BLaER1 treated with 17β-estradiol and CSF1 and Interleukin-3, amounts not matched to agents 10 nM and 100 nM (cell line): ENCODE data around the gene SPI1.
"Not testable (repeated sequence)": the region's sequence is repeated elsewhere in the genome, so short reads cannot be mapped to it uniquely, and the experiment has no call there.

Experiments
- H3K27ac ChIP-seq, 11 experiments: shearing (Covaris generic); formaldehyde crosslinking; 2 replicates each; pipeline ENCODE4 v1.8.1; 2022
- H3K27me3 ChIP-seq, 11 experiments: shearing (Covaris generic); formaldehyde crosslinking; 2 replicates each; pipeline ENCODE4 v1.8.1; 2022
- H3K36me3 ChIP-seq, 11 experiments: shearing (Covaris generic); formaldehyde crosslinking; 2 replicates each; pipeline ENCODE4 v1.8.1; 2022
- H3K4me1 ChIP-seq, 10 experiments: shearing (Covaris generic); formaldehyde crosslinking; 2 replicates each; pipeline ENCODE4 v1.8.1; 2022
- H3K4me2 ChIP-seq, 11 experiments: shearing (Covaris generic); formaldehyde crosslinking; 2 replicates each; pipeline ENCODE4 v1.8.1; 2022
- H3K4me3 ChIP-seq, 10 experiments: shearing (Covaris generic); formaldehyde crosslinking; 2 replicates each; pipeline ENCODE4 v1.8.1; 2022
- H3K9ac ChIP-seq, 11 experiments: shearing (Covaris generic); formaldehyde crosslinking; 2 replicates each; pipeline ENCODE4 v1.8.1; 2022
- H3K9me3 ChIP-seq, 11 experiments: shearing (Covaris generic); formaldehyde crosslinking; replicated peaks in 1 of 11; 2 replicates each; pipeline ENCODE4 v1.8.1; 2022
- H4K20me1 ChIP-seq, 11 experiments: shearing (Covaris generic); formaldehyde crosslinking; 2 replicates each; pipeline ENCODE4 v1.8.1; 2022
- Cebpa-rat ChIP-seq, 11 experiments: shearing (Covaris generic); IDR thresholded peaks; 2 replicates each; pipeline ENCODE4 v1.8.1; 2022

SPI1 gene

GRCh38 chr11:47327025-47327424 lies 51.3 kb downstream of the SPI1 start:
- peaks cover 0 to 58% (median 17%) of the 10 kb centered on the region in 11 experiments; a peak in 8 of 22 replicates for H4K20me1 ChIP-seq
- H3K27me3 ChIP-seq, result no peaks in the 10 kb centered on the region
- H3K9me3 ChIP-seq, result no peaks in the 10 kb centered on the region
- H3K9ac ChIP-seq, result peak overlapping the region in 9 of 11 experiments; percentile 33 to 74 (median 58); a peak in 13 of 22 replicates
- TF ChIP-seq Cebpa-rat (IDR thresholded peaks at IDR 0.05), result no peak
- H3K4me3 ChIP-seq, result no peak overlapping the region; a peak in 1 of 20 replicates
- H3K4me2 ChIP-seq, result peak overlapping the region in 10 of 11 experiments; percentile 44 to 86 (median 80); a peak in 17 of 22 replicates
- H3K27ac ChIP-seq, result peak overlapping the region in 4 of 11 experiments; percentile 57 to 77 (median 66); a peak in 3 of 22 replicates
- peaks cover 43 to 63% (median 48%) of the 10 kb centered on the region in 10 experiments for H3K4me1 ChIP-seq
- peaks cover 27 to 37% (median 34%) of the 10 kb centered on the region in 11 experiments for H3K36me3 ChIP-seq

GRCh38 chr11:47326198-47326597 lies 52.1 kb downstream of the SPI1 start:
- peaks cover 43 to 63% (median 48%) of the 10 kb centered on the region in 10 experiments for H3K4me1 ChIP-seq
- no peak for TF ChIP-seq Cebpa-rat (IDR thresholded peaks at IDR 0.05)
- H4K20me1 ChIP-seq, result peaks cover 0 to 54% (median 17%) of the 10 kb centered on the region in 11 experiments; a peak in 8 of 22 replicates
- H3K9me3 ChIP-seq, result no peaks in the 10 kb centered on the region
- no peak overlapping the region for H3K4me3 ChIP-seq
- H3K9ac ChIP-seq, result peak overlapping the region in 4 of 11 experiments; percentile 17 to 72 (median 52); a peak in 4 of 22 replicates
- no peaks in the 10 kb centered on the region for H3K27me3 ChIP-seq
- H3K27ac ChIP-seq, result 0 out of 22 replicates have a peak overlapping the region, but pooled peaks of 1 of the 11 experiments have one; percentile 57
- H3K4me2 ChIP-seq, result peak overlapping the region in 1 of 11 experiments; percentile 31; a peak in 1 of 22 replicates
- H3K36me3 ChIP-seq, result peaks cover 22 to 38% (median 26%) of the 10 kb centered on the region in 11 experiments

DNA sequence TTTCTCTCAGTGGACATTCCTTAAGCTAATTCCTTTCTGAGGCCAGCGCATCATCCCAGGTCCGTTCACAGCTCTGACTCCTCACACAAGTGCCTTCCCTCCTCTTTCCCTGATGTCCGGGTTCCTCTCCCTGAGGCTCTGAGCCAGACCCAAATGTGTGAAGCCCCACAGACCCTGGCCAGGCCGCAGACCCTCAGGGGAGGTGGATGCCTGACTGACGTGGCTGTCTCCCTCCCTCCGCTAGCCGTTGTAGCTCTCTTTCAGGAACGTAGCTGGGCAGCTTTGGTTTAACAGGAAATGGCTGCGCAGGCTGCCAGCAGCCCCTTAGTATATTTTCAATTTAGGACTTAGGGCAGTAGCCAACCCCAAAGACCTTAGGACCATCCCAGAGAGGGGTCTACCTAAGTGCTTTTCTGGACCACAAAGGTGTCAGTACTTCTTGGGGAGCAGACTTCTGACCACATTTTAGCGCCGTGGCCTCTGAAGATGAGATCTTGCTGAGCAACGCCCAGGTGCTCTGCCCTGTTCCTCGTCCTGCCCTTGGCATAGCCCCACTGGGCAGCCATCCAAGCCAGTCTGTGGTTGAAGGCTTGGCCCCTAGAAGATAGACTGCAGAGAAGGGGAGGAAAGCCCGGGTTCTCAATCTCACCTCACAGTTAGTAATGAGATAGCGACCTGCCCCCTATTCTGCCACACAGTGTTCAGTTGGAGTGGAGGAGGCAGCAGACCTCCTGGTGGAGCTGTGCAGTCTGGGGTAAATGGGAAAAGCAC lies 52.9 kb downstream of the SPI1 start:
- H3K4me2 ChIP-seq, result peak overlapping the region in 5 of 11 experiments; percentile 2 to 28 (median 8); a peak in 2 of 22 replicates
- H4K20me1 ChIP-seq, result peaks cover 0 to 52% (median 17%) of the 10 kb centered on the region in 11 experiments; a peak in 8 of 22 replicates
- no peaks in the 10 kb centered on the region for H3K27me3 ChIP-seq
- TF ChIP-seq Cebpa-rat (IDR thresholded peaks at IDR 0.05), result no peak
- no peak overlapping the region for H3K4me3 ChIP-seq
- H3K9ac ChIP-seq, result peak overlapping the region in 8 of 11 experiments; percentile 10 to 59 (median 36); a peak in 6 of 22 replicates
- peaks cover 17 to 38% (median 18%) of the 10 kb centered on the region in 11 experiments for H3K36me3 ChIP-seq
- H3K27ac ChIP-seq, result peak overlapping the region in 3 of 11 experiments; percentile 24 to 52 (median 28); a peak in 7 of 22 replicates
- H3K4me1 ChIP-seq, result peaks cover 42 to 61% (median 45%) of the 10 kb centered on the region in 10 experiments
- no peaks in the 10 kb centered on the region for H3K9me3 ChIP-seq

- peaks cover 8 to 36% (median 12%) of the 10 kb centered on the region in 11 experiments for H3K36me3 ChIP-seq
These were observed 53.8 kb downstream of the SPI1 start for GRCh38 chr11:47324520-47324919.

DNA sequence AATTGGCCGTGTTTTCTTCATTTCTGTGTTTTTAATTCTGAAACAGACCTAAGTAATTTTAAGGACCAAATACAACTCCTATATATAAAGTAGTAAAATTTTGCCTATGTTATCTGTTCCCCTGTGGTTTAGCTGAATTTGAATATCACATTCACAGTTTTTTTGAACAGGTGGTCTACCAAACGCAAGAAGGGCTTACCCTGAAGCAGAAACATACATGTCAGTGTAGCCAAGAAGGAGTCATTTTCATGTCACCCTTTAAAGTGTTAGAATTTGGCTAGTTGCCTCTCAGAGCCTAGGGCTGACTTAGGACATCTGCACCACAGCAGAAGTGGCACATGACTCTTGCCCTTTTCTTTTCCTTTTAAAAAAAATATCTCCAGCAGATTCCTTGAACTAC lies 60.2 kb downstream of the SPI1 start:
- peaks cover 0 to 89% (median 54%) of the 10 kb centered on the region in 11 experiments; a peak in 21 of 22 replicates for H3K36me3 ChIP-seq
- no peak overlapping the region for H3K9ac ChIP-seq
- no peaks in the 10 kb centered on the region for H3K27me3 ChIP-seq
- H3K9me3 ChIP-seq, result no peaks in the 10 kb centered on the region
- no peak overlapping the region for H3K4me2 ChIP-seq
- no peak overlapping the region for H3K27ac ChIP-seq
- no peak overlapping the region for H3K4me3 ChIP-seq
- H3K4me1 ChIP-seq, result peaks cover 0 to 12% (median 3%) of the 10 kb centered on the region in 10 experiments; a peak in 7 of 20 replicates
- no peak for TF ChIP-seq Cebpa-rat (IDR thresholded peaks at IDR 0.05)
- H4K20me1 ChIP-seq, result peaks cover 0 to 39% (median 0%) of the 10 kb centered on the region in 11 experiments; a peak in 6 of 22 replicates

More at GRCh38 chr11:47324520-47324919, 53.8 kb downstream of the SPI1 start:
- H3K4me3 ChIP-seq, result no peak overlapping the region
- H3K27me3 ChIP-seq, result no peaks in the 10 kb centered on the region
- peaks cover 32 to 52% (median 36%) of the 10 kb centered on the region in 10 experiments for H3K4me1 ChIP-seq
- H3K4me2 ChIP-seq, result no peak overlapping the region
- TF ChIP-seq Cebpa-rat (IDR thresholded peaks at IDR 0.05), result no peak
- no peaks in the 10 kb centered on the region for H3K9me3 ChIP-seq
- H3K9ac ChIP-seq, result 0 out of 22 replicates have a peak overlapping the region, but pooled peaks of 1 of the 11 experiments have one; percentile 59
- no peak overlapping the region for H3K27ac ChIP-seq
- H4K20me1 ChIP-seq, result peaks cover 0 to 43% (median 13%) of the 10 kb centered on the region in 11 experiments; a peak in 8 of 22 replicates

DNA sequence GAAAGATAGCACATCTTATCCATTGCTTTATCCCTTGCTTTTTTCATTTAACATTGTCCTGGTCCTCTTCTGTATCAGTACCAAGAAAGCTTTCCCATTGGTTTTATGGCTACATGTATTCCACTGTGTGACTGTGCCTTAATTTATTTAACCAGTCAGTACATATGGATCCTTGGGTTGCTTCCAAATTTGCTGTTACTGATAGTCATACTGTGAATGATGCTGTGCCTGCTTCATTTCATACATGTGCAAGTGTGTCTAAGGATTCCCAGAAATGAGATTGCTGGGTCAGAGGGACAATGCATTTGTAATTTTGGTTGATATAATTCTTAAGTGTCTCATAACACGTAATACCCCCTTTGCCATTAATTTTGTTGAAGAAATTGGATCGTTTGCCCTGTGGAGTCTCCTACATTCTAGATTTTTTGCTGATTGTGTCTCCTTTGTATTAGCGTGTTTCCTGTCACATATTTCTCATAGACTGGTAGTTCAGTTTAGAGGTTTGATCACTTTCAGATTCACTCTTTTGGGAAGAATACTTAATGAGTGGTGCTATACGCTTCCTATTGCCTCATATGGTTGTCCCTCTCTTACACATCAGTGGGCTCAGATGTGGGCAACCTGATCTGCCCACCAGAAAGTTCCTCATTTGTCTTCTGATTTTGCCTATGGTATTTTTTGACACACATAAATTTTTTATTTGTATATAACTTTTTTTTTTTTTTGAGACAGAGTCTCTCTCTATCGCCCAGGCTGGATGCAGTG lies 61.1 kb downstream of the SPI1 start:
- Histone ChIP-seq H3K27me3 (no peaks in the 10 kb centered on the region), H3K4me1 (peaks cover 0 to 12% (median 3%) of the 10 kb centered on the region in 10 experiments; a peak in 7 of 20 replicates), H3K4me3 (no peak overlapping the region), H4K20me1 (peaks cover 0 to 48% (median 0%) of the 10 kb centered on the region in 11 experiments; a peak in 5 of 22 replicates), H3K9ac (0 out of 22 replicates have a peak overlapping the region, but pooled peaks of 1 of the 11 experiments have one; percentile 6), H3K9me3 (no peaks in the 10 kb centered on the region), H3K4me2 (peak overlapping the region in 2 of 11 experiments; percentile 3 to 7; a peak in 1 of 22 replicates), H3K27ac (0 out of 22 replicates have a peak overlapping the region, but pooled peaks of 2 of the 11 experiments have one; percentile 8 to 16), H3K36me3 (peaks cover 0 to 96% (median 63%) of the 10 kb centered on the region in 11 experiments; a peak in 21 of 22 replicates)
- no peak for TF ChIP-seq Cebpa-rat (IDR thresholded peaks at IDR 0.05)

DNA sequence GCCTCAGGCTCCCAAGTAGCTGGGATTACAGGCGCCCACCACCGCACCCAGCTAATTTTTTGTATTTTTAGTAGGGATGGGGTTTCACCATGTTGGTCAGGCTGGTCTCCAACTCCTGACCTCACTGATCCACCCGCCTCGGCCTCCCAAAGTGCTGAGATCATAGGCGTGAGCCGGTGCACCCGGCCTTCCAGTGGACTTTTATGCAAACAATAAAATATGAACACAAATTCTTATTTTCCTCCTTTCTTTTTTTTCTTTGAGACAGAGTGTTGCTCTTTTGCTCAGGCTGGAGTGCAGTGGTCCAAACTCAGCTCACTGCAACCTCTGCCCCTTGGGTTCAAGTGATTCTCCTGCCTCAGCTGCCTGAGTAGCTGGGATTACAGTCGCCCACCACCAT lies 61.8 kb downstream of the SPI1 start:
- peaks cover 0 to 96% (median 71%) of the 10 kb centered on the region in 11 experiments; a peak in 21 of 22 replicates for H3K36me3 ChIP-seq
- not testable (repeated sequence) for H3K27ac ChIP-seq, H3K27me3 ChIP-seq, H3K4me3 ChIP-seq, H3K9ac ChIP-seq, H3K9me3 ChIP-seq, H3K4me2 ChIP-seq
- peaks cover 0 to 12% (median 3%) of the 10 kb centered on the region in 10 experiments; a peak in 7 of 20 replicates for H3K4me1 ChIP-seq
- H4K20me1 ChIP-seq, result peaks cover 0 to 51% (median 0%) of the 10 kb centered on the region in 11 experiments; a peak in 7 of 22 replicates

DNA sequence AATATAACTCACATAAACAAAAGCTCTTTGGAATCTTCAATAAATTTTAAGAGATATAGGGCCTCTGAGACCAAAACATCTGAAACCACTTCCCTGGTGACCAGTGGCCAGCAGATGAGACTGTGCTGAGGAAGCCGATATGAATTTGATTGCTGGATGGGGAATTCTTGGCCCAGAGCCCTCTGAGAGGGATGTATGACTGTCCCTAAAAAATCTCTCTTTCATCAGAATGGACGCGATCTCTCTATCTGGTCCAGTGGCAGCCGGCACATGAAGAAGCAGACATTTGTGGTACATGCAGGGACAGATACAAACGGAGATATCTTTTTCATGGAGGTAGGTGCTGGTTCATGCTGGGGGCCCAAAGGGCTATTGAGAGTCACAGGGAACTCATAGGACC lies 63.4 kb downstream of the SPI1 start:
- TF ChIP-seq Cebpa-rat (IDR thresholded peaks at IDR 0.05), result no peak
- H3K27me3 ChIP-seq, result no peaks in the 10 kb centered on the region
- H3K4me2 ChIP-seq, result no peak overlapping the region
- peaks cover 0 to 64% (median 4%) of the 10 kb centered on the region in 11 experiments; a peak in 7 of 22 replicates for H4K20me1 ChIP-seq
- H3K36me3 ChIP-seq, result peaks cover 0 to 99% (median 86%) of the 10 kb centered on the region in 11 experiments; a peak in 21 of 22 replicates
- no peak overlapping the region for H3K4me3 ChIP-seq
- H3K9ac ChIP-seq, result no peak overlapping the region
- no peak overlapping the region for H3K27ac ChIP-seq
- H3K4me1 ChIP-seq, result peaks cover 0 to 12% (median 3%) of the 10 kb centered on the region in 10 experiments; a peak in 7 of 20 replicates
- H3K9me3 ChIP-seq, result no peaks in the 10 kb centered on the region
